GM18526 (cell line): ENCODE measurements around the gene EEF1AKMT2.
A peak's percentile ranks its signal among the peaks of the same experiment; 100 is the strongest.

Experiments
- POLR2A ChIP-seq: IDR thresholded peaks from 3 replicates; pipeline ENCODE4 v1.6.1; 2011; ENCODE audit not compliant: insufficient read length; ENCODE audit errors: extremely low read depth

Gene EEF1AKMT2

DNA sequence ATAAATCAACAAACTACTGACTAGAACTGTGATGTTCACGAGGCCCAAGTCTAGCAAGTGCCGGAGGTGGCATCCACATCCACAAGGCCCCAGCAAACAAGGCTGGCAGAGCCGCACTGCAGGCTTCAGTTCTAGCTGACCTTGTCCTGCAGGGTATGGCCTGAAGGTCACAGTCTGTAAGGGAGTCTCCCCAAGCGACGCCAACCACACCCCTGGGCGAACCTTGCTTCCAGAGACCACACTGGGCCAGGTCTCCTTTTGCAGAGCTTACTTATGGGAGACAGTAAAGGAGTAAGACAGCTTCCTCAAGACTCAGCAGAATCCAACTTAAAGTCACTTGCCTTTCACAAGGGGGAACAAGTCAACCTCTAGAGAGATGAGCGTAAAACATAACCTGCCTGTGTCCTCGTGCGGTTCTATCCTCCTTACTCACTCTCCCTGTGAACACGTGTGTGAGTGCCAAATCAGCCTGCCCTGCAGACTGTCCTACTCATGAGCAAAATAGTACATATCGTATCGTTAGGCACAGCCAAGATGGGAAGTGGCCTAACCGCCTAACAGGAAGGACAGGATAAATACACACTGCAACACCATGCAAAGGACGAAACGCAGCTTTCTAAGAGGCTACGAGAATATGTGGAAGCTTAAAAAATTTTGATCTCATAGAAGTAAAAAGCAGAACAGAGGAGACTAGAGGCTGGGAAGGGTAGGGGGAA lies 70.2 kb downstream of the EEF1AKMT2 start:
- TF ChIP-seq POLR2A = no peak

DNA sequence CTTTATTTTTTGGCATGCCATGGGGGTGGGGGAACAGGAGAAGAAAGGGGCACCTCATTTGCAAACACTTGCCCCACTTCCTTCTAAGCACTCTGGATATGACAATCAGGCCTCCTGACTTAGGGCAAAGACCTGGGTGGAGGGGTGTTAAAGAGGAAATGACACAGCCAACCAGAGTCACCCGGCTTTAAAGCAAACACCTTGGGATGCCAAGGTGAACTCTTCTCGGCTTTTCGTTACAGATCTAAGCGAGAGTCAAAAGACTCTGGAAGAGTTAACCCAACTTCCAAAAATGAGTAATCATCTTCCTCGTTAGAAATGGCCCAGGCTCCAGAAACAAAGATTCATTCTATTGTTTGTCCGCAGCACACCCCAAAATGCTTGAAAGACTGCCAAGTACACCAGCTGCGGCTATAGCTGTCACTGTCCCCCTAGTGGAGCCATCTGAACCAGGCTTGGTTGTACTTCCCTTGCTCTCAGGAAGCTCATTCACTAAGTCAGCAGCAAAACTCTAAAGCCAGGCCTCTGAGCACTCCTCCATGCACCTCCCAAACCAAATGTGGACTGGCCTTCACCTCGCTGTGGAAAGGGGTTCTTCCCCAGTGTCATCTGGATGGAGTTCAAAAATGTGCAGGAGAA lies 72.4 kb downstream of the EEF1AKMT2 start:
- peak; percentile 40 for TF ChIP-seq POLR2A

DNA sequence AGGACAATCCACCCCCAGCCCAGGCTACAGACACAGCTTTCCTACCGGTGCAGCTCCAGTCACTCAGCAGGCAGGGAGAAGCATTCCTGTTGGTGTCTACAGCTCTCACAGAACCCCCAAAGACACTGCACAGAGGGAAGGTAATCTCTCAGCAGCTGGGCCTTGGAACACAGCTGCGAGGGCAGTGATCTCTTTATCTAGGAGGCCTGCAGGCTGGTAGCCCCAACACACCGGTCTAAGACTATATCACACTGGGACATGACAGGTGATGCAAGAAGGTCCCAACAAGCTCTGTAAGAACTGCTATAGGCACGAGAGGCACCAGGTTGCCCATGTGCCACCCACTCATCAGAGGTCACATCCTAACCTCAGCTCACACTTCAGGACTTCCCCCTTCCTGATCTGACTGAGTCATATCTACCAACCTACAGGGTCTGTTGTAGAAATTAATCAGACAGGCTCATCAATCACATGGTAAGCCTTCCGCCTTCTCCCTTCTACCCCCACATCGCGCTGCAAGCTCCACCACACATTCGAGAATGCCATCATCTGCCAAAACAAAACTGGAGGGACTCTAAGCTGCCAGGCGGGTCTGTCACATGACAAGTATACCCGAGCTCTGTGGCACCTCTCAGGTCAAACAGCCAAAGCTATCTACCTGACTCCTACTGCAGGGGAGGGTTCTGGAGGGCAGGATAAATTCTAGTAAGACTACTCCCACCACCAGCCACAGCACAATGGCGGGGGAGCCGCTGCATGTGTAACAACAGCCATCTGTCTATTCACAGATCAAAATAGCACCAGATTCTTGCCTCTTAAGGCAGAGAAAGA lies 73.6 kb downstream of the EEF1AKMT2 start:
- TF ChIP-seq POLR2A = no peak

DNA sequence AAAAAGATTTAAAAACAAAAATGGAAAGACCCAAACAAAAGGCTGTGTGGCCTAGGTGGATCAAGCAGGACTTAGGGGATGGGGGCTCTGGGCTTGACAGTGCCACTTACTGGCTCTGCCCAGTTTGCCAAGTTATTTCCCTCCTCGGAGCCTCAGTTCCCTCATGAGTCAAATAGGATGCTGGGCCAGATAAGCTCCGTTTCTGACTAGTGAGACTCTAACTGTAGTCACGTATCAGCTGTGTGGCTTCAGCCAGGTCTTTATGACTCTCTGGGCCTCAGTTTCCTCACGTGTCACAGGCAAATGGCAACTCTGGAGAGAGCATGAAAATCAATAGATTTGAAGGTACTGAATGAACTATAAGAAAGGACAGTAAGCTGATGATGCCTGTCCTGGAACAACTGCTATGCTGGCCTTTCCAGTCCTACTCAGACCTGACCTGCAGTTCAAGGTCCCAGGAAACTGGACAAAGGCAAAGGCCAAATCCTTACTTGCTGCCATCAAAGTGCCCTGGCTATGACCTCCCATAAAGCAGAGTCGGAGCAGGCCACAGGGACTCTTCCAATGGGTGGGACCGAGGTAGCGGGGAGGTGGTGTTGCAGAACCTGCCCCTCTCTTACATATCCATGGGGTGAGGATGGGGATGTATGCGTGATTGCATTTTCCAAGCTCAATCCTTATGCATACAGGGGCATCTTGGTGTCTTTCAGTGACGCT lies 74.5 kb downstream of the EEF1AKMT2 start:
- TF ChIP-seq POLR2A = no peak

DNA sequence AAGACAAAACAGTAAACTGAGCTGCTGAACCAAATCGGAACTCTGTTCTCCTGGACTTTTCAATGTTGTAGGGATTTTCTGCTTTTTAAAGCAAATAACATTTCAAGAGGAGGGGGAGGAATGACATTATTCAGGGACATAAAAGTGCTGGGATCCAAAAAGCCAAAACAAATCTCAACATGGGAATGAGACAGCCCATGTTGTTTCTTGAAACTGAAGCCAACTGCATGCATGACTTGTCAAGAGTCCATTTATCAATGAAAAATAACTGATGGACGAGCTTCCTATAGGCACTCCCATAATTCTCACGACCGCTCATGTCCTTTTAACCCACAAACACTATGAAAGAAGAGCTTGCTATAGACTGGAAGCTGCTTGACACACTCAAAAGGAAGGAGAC lies 75.3 kb downstream of the EEF1AKMT2 start:
- no peak for TF ChIP-seq POLR2A

DNA sequence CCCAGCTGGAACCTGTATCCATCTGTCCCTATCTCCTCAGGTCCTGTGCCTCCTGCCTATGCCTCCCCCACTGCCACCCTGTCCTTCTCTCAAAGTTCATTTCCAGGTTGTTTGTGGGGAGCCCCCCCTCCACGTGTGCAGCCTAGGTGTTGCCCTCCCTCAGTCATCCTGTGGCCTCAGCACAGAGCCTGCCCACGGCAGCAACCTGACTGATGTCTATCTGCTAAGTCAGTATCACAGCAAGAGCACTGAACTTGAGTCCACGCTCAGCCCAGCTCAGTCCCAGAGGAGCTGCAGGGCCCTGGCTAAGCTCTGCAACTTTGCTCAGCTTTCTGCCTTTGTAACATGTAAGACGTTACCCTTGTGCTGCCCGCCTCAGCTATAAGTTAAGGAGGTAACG lies 76.2 kb downstream of the EEF1AKMT2 start:
- TF ChIP-seq POLR2A = no peak

DNA sequence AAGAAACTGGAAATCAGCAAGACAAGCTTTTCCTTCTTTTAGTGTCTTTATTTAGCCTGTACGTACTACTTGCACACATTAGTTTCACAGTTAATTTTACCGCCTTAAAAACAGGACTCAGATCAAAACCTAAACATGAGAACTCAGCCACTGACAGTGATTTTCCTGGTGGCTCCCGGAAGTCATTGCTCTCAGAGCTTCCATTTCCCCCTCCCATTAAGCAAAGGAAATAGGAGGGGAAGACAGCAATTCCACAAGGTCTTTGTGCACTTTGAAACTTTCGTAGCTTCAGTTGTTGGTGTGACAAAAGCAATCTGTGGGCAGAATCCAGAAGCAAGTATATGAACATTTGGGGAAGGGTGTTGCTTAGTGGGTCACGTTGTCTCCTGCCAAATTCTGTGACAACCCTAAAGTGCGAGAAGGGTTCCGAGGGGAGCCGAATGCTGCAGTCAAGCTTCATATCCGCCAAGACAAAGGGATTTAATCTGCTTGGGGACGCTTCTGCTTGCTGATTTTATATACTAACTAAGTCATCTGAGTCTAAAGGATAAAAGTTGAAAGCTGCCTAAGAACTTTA lies 77.9 kb downstream of the EEF1AKMT2 start:
- no peak for TF ChIP-seq POLR2A

DNA sequence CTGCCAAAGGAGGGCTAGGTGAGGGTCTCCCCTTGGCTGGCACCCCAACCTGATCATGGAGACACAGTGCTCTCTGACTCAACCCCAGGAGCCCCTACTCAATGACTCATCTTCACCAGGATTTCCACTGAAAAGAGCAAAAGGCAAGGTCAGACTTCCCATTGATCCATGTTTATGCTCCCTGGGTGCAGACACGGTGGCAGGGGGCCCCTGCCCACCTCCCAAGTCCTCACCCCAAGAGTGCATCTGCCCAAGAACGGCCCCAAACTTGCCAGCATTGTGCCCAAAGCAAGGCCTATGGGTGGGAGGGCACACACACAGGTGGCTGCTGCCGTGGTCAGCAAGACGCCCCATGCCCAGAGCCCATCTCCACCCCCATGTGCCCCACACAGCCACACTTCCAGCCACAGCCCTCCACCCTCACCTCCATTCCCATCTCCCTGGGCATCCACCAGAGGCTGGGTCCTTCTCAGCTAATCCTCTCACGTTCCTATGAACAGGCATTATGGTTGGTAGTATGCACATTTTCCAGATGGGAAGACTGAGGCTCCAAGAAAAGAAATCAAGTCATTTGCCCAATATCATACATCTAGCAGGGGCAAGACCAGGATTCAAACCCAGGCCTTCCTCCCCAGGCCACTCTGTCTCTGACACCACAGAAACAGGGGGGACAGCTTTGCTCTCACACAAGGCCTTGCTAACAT lies 78.8 kb downstream of the EEF1AKMT2 start:
- TF ChIP-seq POLR2A = no peak

DNA sequence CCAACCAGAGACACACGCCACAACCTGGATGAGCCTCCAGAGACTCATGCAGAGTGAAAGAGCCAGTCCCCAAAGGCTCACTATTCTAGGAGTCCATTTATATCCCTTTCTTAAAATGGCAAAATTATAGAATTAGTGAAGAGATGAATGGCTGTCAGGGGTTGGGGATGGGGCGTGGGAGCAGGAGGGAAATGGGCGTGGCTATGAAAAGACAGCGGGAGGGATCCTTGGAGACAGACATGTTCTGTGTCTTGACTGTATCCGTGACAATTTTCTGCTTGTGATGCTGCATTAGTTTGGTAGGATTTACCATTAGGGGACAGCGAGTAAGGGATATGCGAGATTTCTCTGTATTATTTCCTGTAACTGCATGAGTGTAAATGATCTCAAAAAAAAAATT lies 80.5 kb downstream of the EEF1AKMT2 start:
- no peak for TF ChIP-seq POLR2A

DNA sequence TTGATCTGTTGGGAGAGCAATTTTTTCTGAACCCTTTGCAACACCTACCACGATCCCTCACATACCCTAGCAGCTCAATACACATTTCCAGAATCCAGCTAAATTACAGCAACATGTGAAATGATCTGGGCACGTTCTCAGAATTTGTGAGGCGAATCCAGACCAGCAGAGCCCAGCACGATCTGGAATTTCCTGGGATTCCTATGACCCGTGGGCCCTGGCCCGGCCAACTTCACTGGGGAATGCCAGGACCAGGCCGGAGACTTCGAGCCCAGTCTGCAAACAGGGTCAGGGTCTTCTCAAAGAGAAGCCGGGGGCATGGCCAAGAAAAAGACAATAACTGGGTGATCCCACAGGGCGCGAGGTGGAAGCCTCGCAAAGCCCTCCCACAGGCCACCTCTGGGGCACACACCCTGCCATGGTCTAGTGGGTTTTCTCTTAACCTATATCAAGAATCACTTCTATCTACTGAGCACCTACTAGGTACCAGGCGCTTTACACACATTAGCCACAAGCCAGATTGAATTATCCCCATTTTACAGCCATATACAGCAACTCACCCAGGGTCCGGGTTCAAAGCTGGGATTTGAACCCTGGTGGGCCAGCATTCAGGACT lies 81.3 kb downstream of the EEF1AKMT2 start:
- TF ChIP-seq POLR2A = no peak

DNA sequence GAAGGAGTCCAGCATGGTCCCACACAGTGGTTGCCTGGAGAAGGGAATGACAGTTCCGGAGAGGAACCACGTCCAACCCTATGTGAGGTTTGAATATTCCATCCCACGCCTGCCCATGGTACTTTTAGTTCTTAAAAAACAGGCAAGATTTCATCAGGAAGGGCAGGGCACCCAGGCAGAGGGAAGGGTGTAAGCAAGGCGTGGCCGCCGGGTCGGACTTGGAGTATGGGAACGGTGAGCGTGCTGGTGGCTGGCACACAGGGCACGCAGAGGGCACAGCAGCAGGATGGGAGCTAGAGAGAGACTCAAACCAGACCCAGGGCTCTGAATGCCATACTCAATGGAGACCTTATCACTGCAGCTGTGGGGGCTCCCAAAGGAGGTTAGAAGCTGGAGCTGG lies 81.8 kb downstream of the EEF1AKMT2 start:
- TF ChIP-seq POLR2A = no peak

DNA sequence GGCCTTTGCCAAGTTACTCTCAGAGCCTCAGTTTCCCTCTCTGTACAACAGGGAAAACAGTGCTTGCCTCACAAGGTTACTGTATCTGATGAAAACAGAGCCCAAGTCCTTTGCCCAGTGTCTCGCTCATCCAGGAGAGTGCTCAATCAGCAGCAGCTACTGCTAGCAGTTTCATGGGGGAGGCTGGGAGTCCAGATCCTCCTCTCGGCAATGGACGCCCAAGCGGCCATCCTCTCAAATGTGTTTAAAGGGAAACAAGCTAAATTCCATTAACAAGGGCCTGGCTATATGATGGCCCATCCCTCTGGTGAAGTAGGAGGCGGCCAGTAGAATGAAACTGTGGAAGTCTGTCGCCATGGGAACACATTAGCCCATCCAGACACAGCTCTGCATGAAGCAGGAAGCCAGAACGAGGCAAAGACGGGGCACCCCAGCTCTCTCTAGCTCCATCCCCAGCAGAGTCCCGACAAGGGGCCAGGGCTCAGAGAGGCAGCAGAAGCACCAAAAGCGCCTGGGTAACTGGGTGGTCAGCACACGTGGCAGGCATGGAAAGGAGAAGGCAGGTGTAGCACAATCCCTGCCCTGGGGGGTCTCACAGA lies 82.7 kb downstream of the EEF1AKMT2 start:
- no peak for TF ChIP-seq POLR2A

DNA sequence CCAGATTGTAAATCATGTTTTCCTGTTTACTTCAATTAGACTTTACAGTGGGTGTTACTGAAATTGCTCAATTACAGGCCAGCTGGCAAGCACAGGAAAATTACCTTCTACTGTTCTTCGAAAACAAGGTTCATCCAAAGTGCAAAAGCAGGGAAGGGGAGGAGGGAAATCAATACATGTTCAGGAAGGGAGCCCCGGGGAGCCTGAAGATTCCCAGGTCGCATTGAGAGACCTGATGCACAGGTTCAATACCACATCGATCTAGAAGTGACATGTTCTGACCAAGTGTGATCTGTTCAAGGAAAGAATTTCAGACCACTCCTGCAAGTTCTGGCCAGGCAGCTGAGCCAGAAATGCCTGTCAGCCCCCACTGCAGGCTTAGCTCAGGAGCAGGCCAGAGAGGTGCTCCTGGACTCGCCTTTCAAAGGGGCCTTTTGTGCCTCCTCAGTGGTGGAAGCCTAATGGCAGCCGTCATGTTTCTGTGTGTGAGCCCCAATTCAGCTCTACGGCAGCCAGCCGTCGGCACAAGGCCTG lies 83.4 kb downstream of the EEF1AKMT2 start:
- no peak for TF ChIP-seq POLR2A
